Measurements from ENCODE around the gene MYCN.

The MYCN gene

GRCh38 chr2:15980605-15981098, 40.3 kb downstream of the MYCN start:
- DNase-seq = no peak

- no peak for DNase-seq
These were observed 41.3 kb downstream of the MYCN start for GRCh38 chr2:15981646-15982045.

GRCh38 chr2:15982285-15983044, 42.1 kb downstream of the MYCN start:
- peak; percentile 42 to 45 for DNase-seq

GRCh38 chr2:15983496-15983895, 43.1 kb downstream of the MYCN start:
- no peak for DNase-seq

GRCh38 chr2:15984368-15985255, 44.3 kb downstream of the MYCN start:
- DNase-seq = no peak

- no peak for DNase-seq
These were observed 45.2 kb downstream of the MYCN start for GRCh38 chr2:15985531-15985930.

- DNase-seq = no peak
These were observed 45.8 kb downstream of the MYCN start for GRCh38 chr2:15986068-15986560.

- no peak for DNase-seq
These were observed 46.3 kb downstream of the MYCN start for GRCh38 chr2:15986644-15987043.

GRCh38 chr2:15988733-15989132, 48.4 kb downstream of the MYCN start:
- DNase-seq = no peak

GRCh38 chr2:15989559-15989958, 49.2 kb downstream of the MYCN start:
- no peak for DNase-seq

- no peak for DNase-seq
These were observed 50.1 kb downstream of the MYCN start for GRCh38 chr2:15990151-15991101.

- DNase-seq = no peak
These were observed 50.9 kb downstream of the MYCN start for GRCh38 chr2:15991231-15991630.

- no peak for DNase-seq
These were observed 52.3 kb downstream of the MYCN start for GRCh38 chr2:15992457-15993231.

GRCh38 chr2:15993232-15993610, 52.9 kb downstream of the MYCN start:
- no peak for DNase-seq

GRCh38 chr2:15993666-15994065, 53.3 kb downstream of the MYCN start:
- no peak for DNase-seq

GRCh38 chr2:15995603-15996002, 55.3 kb downstream of the MYCN start:
- DNase-seq = no peak
